Activated naive CD4-positive, alpha-beta T cell treated with anti-CD3 and anti-CD28 coated beads, Interleukin-2, amount 50 U/mL, for 24 hours (primary cell): ENCODE data around the gene MRPL9.

ENCODE experiments used
- H3K27ac Mint-ChIP-seq: one replicate; pipeline ENCODE4 v1.8.0; 2021; ENCODE audit warnings: mild to moderate bottlenecking, mixed read lengths
- H3K27me3 Mint-ChIP-seq: one replicate; pipeline ENCODE4 v1.8.0; 2021; ENCODE audit warnings: mixed read lengths
- H3K36me3 Mint-ChIP-seq: one replicate; pipeline ENCODE4 v1.8.0; 2021; ENCODE audit warnings: mixed read lengths
- H3K4me1 Mint-ChIP-seq: one replicate; pipeline ENCODE4 v1.8.0; 2021; ENCODE audit warnings: mixed read lengths
- H3K4me3 Mint-ChIP-seq: one replicate; pipeline ENCODE4 v1.8.0; 2021; ENCODE audit warnings: mild to moderate bottlenecking, mixed read lengths
- H3K9me3 Mint-ChIP-seq: one replicate; pipeline ENCODE4 v1.8.0; 2021; ENCODE audit warnings: mixed read lengths

MRPL9 gene

DNA sequence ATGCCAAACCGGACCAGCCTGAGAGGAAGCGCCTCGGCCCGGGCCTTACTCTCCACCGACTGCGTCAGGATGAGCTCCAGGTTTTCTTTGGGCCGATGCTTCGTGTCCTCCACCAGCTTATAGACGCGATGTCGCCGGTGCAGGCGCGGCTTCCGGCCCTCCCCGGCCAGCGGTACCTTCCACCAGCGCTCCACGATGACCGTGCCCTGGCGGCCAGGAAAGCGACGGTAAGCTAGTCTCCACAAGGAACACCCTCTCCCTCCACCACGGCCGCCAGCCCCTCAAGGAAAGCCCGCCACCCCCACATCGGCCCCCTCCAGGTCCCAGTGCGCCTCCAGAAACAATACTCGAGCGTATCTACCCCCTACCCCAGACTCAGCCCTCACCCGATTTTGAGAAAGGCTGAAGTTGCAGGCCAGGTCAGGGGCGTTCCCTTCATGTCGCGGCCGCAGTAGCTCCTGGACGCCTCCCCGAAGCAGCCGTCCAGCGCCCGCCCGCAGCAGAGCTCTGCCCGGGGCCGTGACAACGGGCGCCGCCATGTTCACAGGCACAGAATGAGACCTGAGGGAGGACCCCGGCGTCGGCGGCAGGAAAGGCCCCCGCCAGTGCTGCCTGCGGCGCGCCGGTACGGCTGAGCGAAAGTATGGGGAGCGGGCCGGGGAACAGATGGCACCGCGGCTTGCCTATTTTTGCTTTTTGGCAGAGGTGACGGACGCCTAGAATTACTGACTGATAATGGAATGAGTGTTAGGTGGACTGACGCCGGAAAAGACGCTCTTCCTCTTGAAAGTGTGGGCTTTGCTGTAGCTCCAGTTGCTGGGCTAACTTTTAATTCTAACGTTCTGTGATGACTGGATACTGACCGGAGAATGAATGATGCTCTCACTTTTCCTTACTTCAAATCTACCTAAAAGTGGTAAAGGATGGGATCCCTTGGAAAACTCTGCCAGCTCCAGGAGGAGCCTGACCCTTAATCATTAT is at the start of gene MRPL9:
TSS of gene MRPL9 (minus strand) at position 556 of the 981 bp plus-strand sequence. CDS start at position 539, 17 bp downstream.
- Mint-ChIP-seq H3K9me3 (no peaks in the 10 kb centered on the region), H3K4me3 (peak within 1 kb of the TSS; percentile 97), H3K27me3 (no peaks in the 10 kb centered on the region), H3K36me3 (peaks cover 4% of the 10 kb centered on the region), H3K27ac (peak within 1 kb of the TSS; percentile 99), H3K4me1 (peaks cover 19% of the 10 kb centered on the region)

DNA sequence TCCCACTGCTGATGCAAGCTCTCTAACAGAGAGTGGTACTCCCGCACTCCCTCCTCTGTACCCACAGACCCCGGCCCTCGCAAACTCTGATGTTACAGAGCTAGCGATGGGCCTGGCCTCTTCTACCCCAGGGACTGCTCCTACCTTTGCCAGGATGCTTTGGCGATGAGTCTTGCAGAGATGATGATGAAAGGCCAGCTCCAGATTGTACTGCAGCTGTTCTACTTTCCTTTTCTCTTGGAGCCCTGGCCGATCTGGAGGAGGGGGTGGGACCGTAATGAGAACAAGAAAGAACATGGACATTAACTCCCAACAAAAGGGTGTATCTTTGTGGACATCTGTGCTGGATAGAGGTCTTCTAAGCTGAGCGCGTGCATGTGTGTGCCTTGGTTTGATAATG is 47.9 kb upstream of the MRPL9 start:
- Mint-ChIP-seq H3K36me3 (no peaks in the 10 kb centered on the region), H3K27me3 (no peaks in the 10 kb centered on the region), H3K9me3 (no peaks in the 10 kb centered on the region), H3K4me1 (peaks cover 9% of the 10 kb centered on the region), H3K4me3 (no peak overlapping the region), H3K27ac (no peak overlapping the region)

- H3K36me3 Mint-ChIP-seq = no peaks in the 10 kb centered on the region
- no peak overlapping the region for H3K27ac Mint-ChIP-seq
- H3K4me3 Mint-ChIP-seq = no peak overlapping the region
- no peaks in the 10 kb centered on the region for H3K9me3 Mint-ChIP-seq
- H3K27me3 Mint-ChIP-seq = no peaks in the 10 kb centered on the region
- H3K4me1 Mint-ChIP-seq = no peaks in the 10 kb centered on the region
Measured at GRCh38 chr1:151809985-151810556, 46.8 kb upstream of the MRPL9 start.

DNA sequence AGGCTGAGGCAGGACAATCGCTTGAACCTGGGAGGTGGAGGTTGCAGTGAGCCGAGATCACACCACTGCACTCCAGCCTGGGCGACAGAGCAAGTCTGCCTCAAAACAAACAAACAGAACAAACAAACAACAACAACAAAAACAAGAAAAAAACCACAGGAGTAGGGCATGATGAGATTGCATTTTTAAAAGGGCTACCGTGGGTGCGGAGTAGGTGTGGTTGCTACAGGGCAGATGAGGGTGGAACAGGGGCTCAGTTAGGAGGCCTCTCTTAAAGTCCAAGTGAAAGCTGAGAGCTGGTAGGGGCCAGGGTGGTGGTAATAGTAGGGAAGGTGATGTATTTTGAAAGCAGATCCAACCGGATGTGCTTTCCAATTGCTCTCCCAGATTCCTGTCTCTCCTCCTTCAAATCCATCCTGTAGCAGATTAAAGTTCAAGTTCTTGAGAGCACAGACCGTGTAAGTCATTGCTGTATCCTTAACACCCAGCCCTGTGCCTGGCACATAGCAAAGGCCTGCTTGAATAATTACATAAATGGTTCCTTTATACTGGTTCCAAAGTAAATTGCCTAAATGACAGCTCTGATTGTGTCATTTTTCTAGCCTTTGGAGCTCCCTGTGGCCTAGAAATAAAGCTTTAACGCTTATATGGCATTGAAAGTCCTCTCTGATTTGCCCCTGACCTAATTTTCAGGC is 46.1 kb upstream of the MRPL9 start:
- H3K4me1 Mint-ChIP-seq = no peaks in the 10 kb centered on the region
- no peak overlapping the region for H3K27ac Mint-ChIP-seq
- no peaks in the 10 kb centered on the region for H3K9me3 Mint-ChIP-seq
- H3K4me3 Mint-ChIP-seq = no peak overlapping the region
- no peaks in the 10 kb centered on the region for H3K36me3 Mint-ChIP-seq
- H3K27me3 Mint-ChIP-seq = no peaks in the 10 kb centered on the region

DNA sequence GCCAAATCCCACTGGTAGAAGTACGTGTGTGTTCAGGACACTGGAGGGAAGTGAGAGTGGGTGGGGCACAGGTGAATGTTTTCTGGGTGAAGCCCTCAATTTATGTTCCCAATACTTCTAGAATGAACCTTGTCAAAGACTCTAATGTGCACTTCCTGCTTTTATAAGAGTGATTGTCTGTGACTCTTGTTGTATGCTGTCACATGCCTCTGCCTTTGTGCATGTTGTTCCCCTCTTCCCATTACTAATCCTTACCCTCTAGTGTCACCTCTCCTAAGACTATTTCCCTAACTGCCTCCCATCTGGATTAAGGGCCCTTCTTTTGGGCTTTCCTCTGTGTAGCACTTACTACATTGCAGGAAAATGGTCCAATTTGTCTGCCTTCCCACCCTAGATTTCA is 44.5 kb upstream of the MRPL9 start:
- H3K27me3 Mint-ChIP-seq = no peaks in the 10 kb centered on the region

DNA sequence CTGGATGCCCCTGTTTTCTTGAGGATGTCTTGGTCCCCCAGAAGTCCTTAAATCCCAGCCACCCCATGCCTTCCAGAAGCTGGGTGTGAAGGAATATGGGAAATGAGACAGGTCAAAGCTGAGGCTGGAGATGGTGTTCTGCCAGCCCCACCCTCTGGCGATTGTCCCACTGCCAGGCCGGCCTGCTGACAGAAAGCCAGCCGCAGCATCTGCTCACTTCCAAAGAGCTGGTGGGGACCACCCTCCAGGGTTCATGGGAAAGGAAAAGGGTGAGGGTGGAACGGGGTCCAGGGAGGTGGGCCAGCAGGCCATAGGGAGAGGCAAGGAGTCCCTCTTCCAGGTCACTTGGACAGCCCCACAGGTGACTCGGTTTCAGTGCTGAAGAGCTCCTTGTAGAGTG is 43.8 kb upstream of the MRPL9 start:
- H3K4me1 Mint-ChIP-seq = no peaks in the 10 kb centered on the region
- H3K4me3 Mint-ChIP-seq = no peak overlapping the region
- no peaks in the 10 kb centered on the region for H3K9me3 Mint-ChIP-seq
- no peak overlapping the region for H3K27ac Mint-ChIP-seq
- no peaks in the 10 kb centered on the region for H3K36me3 Mint-ChIP-seq
- no peaks in the 10 kb centered on the region for H3K27me3 Mint-ChIP-seq

More for the DNA sequence above, 44.5 kb upstream of the MRPL9 start:
- H3K9me3 Mint-ChIP-seq = no peaks in the 10 kb centered on the region
- no peaks in the 10 kb centered on the region for H3K36me3 Mint-ChIP-seq
- H3K4me1 Mint-ChIP-seq = no peaks in the 10 kb centered on the region
- H3K4me3 Mint-ChIP-seq = no peak overlapping the region
- no peak overlapping the region for H3K27ac Mint-ChIP-seq

GRCh38 chr1:151806170-151806569 is 42.9 kb upstream of the MRPL9 start:
- Mint-ChIP-seq H3K4me3 (no peak overlapping the region), H3K36me3 (no peaks in the 10 kb centered on the region), H3K27ac (no peak overlapping the region), H3K9me3 (no peaks in the 10 kb centered on the region), H3K4me1 (no peaks in the 10 kb centered on the region), H3K27me3 (no peaks in the 10 kb centered on the region)

DNA sequence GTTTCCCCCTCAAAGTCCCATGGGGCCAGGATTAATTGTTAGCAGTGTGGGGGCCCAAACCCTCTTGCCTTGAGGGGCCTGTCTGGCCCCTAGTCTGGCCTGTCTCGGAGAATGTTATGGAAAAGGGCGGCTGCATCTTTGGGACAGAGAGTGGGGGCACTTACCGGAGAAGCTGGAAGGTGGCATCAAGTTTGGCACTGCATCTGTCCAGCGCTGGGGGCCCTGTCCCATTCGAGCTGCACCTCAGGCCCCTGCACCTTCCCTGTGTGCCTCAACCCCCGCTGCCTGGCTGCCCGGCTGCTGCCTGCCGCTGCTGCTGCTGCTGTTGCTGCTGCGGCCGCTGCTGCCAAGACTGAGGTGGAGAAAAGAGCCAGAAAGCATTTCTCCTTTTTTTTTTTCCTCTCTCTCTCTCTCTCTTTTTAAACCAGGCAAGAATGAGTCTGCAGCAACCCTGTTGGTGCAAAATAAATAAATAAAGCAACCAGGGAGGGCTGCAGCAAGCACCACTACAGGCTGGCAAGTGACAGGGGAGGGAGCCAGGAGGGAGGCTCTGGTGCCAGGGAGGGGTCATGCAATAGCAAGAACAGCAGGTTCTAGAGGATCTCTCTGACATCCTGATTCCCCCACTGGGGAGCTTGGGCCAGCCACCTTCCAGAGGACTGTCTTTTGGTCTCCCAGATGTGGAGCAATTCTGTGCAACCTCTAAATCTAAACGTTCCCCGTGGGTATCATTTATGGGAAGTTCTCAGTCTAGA is 41.9 kb upstream of the MRPL9 start, which contains the start of gene LINGO4:
TSS of gene LINGO4 (minus strand) at position 354 of the 755 bp plus-strand sequence. CDS start 2,715 bp downstream, outside the sequence.
- H3K36me3 Mint-ChIP-seq = no peaks in the 10 kb centered on the region
- no peaks in the 10 kb centered on the region for H3K9me3 Mint-ChIP-seq
- no peak within 1 kb of the TSS for H3K4me3 Mint-ChIP-seq
- no peaks in the 10 kb centered on the region for H3K27me3 Mint-ChIP-seq
- H3K4me1 Mint-ChIP-seq = no peaks in the 10 kb centered on the region
- no peak within 1 kb of the TSS for H3K27ac Mint-ChIP-seq

DNA sequence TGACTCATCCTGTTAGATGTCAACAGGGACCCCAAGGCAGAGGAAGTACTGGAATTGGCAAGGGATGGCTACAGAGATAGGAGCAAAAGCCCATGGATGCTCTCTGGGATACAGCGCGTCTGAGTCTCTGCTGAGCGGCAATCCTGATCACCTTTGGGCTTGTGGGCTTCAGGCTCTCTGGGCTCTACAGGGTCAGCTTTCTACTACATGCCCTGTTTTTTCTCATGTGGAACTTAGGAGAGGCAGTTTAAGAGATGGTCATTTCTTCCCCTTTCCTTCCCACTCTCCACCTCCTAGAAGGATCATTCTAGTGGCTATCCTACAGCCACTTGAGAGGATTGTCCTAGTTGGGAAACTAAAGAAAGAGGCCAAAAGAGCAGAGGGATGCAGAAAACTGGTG is 40.6 kb upstream of the MRPL9 start:
- Mint-ChIP-seq H3K4me3 (no peak overlapping the region), H3K27me3 (no peaks in the 10 kb centered on the region), H3K27ac (no peak overlapping the region), H3K4me1 (no peaks in the 10 kb centered on the region), H3K9me3 (no peaks in the 10 kb centered on the region), H3K36me3 (peaks cover 1% of the 10 kb centered on the region)

- H3K4me1 Mint-ChIP-seq = no peaks in the 10 kb centered on the region
- H3K9me3 Mint-ChIP-seq = no peaks in the 10 kb centered on the region
- H3K36me3 Mint-ChIP-seq = peaks cover 4% of the 10 kb centered on the region
- no peak overlapping the region for H3K4me3 Mint-ChIP-seq
- H3K27ac Mint-ChIP-seq = no peak overlapping the region
- no peaks in the 10 kb centered on the region for H3K27me3 Mint-ChIP-seq
Measured at GRCh38 chr1:151803164-151803563, 39.9 kb upstream of the MRPL9 start.

GRCh38 chr1:151802372-151802771 is 39.1 kb upstream of the MRPL9 start:
- no peaks in the 10 kb centered on the region for H3K27me3 Mint-ChIP-seq
- peaks cover 4% of the 10 kb centered on the region for H3K36me3 Mint-ChIP-seq
- H3K9me3 Mint-ChIP-seq = no peaks in the 10 kb centered on the region
- no peak overlapping the region for H3K27ac Mint-ChIP-seq
- H3K4me1 Mint-ChIP-seq = no peaks in the 10 kb centered on the region
- no peak overlapping the region for H3K4me3 Mint-ChIP-seq

DNA sequence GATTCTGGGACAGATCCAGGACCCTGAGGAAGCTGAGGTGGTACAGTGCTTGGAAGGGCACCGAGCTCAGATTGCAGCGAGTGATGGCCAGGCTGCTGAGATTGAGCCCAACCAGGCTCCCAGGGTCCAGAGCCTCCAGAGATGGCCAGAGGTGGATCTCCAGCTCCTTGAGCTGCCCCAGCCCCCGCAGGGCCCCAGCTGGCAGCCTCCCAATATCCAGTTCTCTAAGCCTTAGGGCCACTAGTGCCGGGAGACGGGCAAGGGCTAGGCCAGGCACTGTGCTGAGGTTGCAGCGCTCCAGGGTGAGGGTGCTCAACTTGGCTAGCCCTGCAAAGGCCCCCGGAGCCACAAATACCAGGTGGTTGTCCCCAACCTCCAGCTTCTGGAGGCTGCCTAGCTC is 38.5 kb upstream of the MRPL9 start:
- H3K36me3 Mint-ChIP-seq = peaks cover 4% of the 10 kb centered on the region
- no peaks in the 10 kb centered on the region for H3K4me1 Mint-ChIP-seq
- H3K27ac Mint-ChIP-seq = no peak overlapping the region
- H3K9me3 Mint-ChIP-seq = no peaks in the 10 kb centered on the region
- no peak overlapping the region for H3K4me3 Mint-ChIP-seq
- H3K27me3 Mint-ChIP-seq = no peaks in the 10 kb centered on the region

- H3K4me1 Mint-ChIP-seq = no peaks in the 10 kb centered on the region
- H3K36me3 Mint-ChIP-seq = peaks cover 4% of the 10 kb centered on the region
- no peaks in the 10 kb centered on the region for H3K27me3 Mint-ChIP-seq
- H3K27ac Mint-ChIP-seq = no peak overlapping the region
- no peaks in the 10 kb centered on the region for H3K9me3 Mint-ChIP-seq
- no peak overlapping the region for H3K4me3 Mint-ChIP-seq
Measured at GRCh38 chr1:151801310-151801820, 38.1 kb upstream of the MRPL9 start.

- no peaks in the 10 kb centered on the region for H3K27me3 Mint-ChIP-seq
- H3K27ac Mint-ChIP-seq = no peak overlapping the region
- H3K9me3 Mint-ChIP-seq = no peaks in the 10 kb centered on the region
- peaks cover 4% of the 10 kb centered on the region for H3K36me3 Mint-ChIP-seq
- H3K4me1 Mint-ChIP-seq = no peaks in the 10 kb centered on the region
- no peak overlapping the region for H3K4me3 Mint-ChIP-seq
Measured at GRCh38 chr1:151800830-151801229, 37.5 kb upstream of the MRPL9 start.
